Raji (cell line): ENCODE measurements around the gene SENP1.

Experiments
- POLR2A ChIP-seq: IDR thresholded peaks from 2 replicates; pipeline ENCODE4 v1.6.1; 2011; ENCODE audit warnings: low read depth, low read length, control low read depth; ENCODE audit not compliant: insufficient read depth

SENP1 gene

DNA sequence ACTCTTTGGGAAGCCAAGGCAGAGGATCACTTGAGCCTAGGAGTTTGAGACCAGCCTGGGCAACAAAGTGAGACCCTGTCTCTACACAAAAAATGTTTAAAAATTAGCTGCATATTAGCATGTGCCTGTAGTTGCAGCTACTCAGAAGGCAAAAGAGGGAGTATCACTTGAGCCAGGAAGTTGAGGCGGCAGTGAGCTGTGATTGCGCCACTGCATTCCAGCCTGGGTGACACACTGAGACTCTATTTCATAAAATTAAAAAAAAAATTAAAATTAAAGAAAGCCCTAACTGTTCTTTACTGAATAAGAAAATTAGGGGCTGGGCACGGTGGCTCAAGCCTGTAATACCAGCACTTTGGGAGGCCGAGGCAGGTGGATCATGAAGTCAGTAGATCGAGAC lies 27.0 kb downstream of the SENP1 start:
- TF ChIP-seq POLR2A = no peak

DNA sequence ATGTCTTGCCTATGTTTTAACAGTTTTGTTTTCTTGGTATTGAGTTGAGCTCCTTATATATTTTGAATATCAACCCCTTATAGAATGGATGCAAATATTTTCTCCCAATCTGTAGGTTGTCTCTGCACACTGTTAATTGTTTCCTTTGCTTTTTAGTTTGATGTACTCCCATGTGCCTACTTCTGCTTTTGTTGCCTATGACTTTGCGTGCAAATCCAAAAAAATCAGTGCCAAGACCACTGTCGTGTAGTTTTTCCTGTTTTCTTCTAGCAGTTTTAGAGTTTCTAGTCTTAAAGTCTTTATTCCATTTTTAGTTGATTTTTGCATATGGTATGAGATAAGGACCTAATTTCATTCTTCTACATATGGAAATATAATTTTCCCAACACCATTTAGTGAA lies 28.8 kb downstream of the SENP1 start:
- no peak for TF ChIP-seq POLR2A

DNA sequence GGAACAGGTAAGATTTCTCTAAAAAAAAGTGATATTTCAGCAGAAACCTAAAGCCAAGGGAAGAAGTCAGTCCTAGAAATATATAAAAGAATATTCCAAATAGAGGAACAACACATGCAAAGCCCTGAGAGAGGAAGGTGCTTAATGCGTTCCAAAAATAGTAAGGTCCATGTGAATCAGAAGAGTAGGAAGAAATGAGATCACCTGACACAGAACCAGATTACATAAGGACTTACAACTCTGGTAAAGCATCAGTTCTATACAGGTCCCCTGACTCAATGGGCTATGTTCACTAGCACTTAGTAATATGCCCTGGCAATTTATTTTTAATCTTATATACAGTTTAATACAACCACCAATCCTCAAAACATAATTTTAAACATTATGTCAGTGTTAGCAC lies 30.0 kb downstream of the SENP1 start:
- no peak for TF ChIP-seq POLR2A

DNA sequence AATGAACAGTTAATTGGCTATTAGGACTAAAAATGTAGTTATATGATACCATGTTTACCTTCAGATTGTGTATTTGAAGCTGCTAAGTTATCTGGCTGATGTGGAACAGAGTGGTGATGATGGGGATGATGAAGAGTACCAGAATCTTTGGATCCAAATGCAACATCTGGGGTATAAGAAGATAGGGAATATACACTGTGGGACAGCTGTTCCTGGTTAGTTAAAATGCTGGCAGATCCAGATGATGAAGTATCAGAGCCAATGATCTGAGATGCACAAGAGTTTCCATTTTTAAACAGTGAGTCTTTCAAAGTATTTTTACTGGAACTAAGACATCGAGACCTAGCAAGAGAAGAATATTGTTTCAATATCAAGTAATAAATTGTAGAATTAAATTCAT lies 31.6 kb downstream of the SENP1 start:
- TF ChIP-seq POLR2A = no peak

DNA sequence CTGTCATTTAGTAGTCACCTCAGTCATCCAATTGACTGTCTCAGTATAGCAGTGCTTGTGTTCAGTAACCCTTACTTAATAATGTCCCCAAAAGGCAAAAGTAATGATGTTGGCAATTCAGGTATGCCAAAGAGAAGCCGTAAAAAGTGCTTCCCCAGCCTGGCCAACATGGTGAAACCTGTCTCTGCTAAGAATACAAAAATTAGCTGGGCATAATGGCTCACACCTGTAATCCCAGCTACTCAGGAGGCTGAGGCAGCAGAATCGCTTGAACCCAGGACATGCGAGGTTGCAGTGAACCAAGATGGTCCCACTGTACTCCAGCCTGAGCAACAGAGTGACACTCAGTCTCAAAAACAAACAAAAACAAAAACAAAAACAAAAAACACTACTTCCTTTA lies 33.6 kb downstream of the SENP1 start:
- no peak for TF ChIP-seq POLR2A

DNA sequence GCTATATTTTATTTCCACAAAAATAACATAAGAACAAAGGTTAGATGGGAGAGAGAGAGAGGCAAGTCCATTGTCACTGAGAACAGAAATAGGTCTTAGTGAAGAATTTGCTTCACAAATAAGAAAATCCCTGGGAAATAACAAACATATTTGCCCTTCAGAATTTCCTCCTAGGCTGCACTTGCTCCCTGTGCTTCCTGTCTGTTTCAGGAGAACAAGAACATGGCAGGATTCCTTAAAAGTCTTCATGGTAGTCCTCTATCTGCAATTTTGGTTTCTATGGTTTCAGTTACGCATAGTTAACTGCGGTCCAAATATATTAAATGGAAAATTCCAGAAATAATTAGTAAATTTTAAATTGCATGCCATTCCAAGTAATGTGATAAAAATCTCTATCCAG lies 34.1 kb downstream of the SENP1 start:
- TF ChIP-seq POLR2A = no peak

DNA sequence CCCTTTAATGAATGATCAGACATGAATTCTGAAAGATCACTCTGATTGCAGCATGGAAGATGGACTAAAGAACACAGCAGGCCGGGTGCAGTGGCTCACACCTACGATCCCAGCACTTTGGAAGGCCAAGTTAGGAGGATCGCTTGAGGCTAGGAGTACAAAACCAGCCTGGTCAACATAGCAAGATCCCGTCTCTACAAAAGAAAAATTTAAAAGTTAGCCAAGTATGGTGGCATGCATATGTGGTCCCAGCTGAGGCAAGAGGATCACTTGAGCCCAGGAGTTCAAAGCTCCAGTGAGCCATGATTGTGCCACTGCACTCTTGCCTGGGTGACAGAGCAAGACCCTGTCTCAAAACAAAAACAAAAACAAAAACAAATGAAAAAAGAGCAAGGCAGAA lies 35.1 kb downstream of the SENP1 start:
- TF ChIP-seq POLR2A = no peak

DNA sequence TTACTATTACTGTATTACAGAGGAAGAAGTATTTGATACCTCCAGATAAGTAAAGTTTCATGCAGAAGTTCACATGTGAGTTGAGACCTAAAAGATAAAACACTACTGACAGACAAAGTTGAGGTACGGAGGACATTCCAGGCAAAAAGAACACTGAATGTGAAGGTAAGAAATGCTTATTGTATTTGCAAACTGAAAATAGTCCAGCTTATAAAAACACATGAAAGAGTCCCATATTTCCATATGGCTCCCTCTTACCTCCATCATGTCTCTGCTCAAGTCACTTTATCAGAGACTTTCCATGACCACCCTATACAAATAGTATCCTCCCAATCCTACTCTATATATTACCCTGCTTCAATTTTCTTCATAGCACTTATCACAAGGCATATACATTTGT lies 35.8 kb downstream of the SENP1 start:
- no peak for TF ChIP-seq POLR2A

DNA sequence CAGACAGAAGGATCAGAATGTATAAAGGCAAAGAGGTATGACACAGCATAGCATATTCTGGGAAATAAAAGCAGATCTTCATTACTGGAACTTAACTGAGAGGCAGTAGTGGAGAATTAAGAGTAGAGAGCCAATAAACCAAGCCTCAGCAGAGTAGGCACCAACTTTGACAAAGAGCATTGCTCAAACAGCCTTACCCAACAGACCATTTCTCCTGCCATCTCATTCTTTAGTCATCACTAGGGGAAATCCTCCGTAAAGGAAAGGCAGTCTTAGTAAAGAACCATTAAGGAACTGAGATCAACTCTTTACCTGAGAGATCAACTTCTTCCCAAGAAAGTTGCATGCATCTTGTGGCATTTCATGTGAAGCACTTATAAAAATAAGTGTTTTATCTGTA lies 36.6 kb downstream of the SENP1 start:
- no peak for TF ChIP-seq POLR2A

DNA sequence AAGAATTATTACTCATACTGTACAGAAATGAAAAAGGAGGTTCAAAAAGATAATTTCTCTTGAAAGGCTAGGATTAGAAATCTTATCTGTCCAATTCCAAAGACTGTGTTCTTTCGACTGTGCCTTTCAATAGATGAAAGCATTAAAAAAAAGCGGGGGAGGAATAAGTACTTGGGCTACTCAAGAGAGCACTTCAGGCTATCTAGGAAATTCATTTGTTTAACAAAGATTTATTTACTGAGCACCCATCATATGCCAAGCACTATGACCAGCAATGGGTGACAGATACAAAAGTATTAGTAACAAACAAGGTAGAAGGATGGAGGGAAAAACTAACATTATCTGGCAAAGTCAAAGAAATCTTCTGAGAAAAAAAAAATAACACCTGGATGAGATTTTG lies 37.4 kb downstream of the SENP1 start:
- no peak for TF ChIP-seq POLR2A

DNA sequence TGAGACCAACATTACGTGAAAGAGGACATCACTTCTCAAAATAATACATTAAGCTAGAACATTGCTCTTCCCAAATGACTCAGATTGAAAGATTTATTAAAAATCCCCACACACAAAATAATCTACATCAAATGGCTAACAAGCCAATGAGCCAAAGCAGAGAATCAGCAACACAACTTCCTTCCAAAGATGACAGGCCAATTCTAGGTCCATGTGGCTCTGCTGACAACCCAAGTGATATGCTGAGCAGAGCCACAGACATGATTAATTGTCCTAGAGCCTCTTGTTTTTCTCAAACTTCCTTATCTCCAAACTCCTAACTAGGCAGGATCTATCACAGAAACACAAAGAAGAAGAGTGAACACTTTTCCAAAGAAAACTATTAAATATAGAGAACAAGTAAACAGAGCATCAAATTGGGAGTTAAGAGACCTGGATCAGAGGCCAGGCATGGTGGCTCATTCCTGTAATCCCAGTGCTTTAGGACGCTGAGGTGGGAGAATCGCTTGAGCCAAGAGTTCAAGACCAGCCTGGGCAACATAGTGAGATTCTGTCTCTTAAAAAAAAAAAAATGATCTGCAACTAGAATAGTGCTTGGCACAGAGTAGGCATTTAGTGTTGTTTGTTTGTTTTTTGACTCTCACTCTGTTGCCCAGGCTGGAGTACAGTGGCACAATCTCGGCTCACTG lies 38.5 kb downstream of the SENP1 start:
- no peak for TF ChIP-seq POLR2A

DNA sequence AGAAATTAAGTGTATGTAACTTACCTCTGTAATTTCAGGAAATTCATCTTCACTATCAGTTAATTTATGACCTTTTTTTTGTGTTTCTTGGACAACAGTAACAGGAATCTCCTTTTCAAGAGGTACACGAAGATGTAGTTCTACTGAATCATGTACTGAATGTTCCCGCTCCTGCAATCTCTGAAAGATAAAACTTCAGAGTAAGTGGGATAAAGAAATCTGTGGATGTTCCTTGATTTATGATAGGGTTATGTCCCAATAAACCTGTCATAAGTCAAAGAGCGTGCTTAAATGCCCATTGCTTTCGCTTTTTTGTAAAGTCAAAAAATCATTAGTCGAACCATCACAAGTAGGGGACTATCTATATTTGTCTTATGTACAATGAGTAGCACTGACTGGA lies 40.8 kb downstream of the SENP1 start:
- TF ChIP-seq POLR2A = no peak

DNA sequence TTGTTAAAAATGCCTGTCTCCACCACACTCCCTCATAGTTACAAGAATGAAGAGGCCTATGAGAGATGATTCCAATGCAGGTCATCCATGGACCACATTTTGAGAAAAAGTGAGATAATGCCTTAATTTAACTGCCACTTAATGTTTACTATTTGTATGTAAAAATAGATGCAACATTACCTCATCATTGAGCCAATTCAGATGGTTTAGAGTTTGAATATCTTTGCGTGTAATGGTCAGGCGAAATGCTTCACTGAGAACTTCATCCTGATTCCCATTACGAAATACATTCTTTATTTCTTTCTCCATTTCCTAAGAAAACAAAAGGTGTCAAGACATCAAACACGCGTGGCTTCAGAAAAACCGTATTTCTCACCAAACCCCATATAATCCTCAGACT lies 42.3 kb downstream of the SENP1 start:
- no peak for TF ChIP-seq POLR2A

DNA sequence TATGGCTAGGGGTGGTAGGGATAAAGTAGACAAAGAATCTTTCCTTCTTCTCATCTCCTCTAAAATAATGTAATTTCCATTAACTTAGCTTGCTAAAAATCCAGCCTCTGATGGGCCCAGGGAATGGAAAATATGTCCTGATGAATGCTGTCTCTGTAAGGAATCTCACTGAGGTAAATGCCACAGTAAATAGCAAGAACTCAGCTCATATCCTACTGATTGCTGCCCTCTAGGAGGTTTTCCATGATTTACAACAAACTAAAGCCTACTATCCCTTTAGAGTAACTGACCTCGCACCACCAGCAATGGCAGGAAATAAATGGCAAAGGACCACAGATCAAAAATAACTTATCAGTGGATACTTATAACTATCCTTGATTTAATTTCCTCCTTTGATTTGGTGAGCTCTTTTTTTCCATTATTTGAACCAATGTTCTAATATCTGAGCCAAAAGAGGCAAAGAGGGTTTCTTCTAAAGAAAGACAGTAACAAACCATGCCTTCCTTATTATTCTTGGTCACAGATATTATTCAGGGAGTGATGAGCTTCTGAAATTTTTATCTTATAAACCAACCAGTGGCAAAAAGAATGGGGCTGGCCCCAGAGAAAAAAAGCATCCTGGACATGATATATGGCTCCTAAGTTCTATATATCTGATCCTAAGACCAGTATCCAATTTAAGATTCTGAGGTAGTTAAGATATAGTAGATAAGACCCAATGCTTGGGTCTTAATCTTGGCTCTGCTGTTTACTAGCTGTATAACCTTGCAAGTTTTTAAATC lies 43.8 kb downstream of the SENP1 start:
- TF ChIP-seq POLR2A = no peak

DNA sequence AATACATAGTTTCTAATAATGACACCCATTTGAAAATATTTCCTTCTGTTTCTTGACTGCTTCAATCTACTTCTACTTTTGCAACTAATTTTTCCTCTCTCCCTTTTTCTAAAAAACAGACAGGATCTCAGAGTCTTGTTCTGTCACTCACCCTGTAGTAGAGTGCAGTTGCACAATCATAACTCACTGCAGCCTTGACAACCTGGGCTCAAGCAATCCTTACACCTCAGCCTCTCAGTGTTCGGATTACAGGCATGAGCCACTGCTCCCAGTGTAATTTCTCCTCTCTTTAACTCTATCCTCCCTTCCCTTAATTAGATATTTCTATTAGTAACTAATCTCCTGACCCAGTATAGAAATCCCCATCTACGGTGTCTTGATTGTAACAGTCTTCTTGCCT lies 45.4 kb downstream of the SENP1 start:
- TF ChIP-seq POLR2A = no peak

DNA sequence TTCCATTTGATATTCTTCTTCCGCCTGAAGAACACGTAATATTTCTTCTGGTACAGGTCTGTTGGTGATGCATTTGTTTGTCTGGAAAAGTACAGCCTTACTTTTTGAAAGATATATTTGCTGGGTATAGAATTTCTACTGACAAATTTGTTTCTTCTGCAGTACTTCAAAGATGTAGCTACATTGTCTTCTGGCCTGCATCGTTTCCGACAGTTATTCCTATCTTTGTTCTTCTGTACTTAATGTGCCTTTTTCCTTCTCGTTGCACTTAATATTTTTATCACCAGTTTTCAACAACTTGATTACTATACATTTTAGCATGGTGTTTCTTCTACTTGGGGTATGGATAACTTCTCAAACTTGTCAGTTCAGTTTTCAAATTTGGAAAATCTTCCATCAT lies 47.1 kb downstream of the SENP1 start:
- no peak for TF ChIP-seq POLR2A
